H1 (cell line): ENCODE results near the gene DCN. TPM values are rescaled to one million over a fixed set of nuclear protein-coding genes. Genes with fewer than 3 reads are reported as not detected.

Source experiments
- CTCF ChIA-PET: fragments of 300-600 bp; sonication (Branson Sonifier 250); formaldehyde crosslinking; loops from one replicate; lab custom pipeline; 2021; ENCODE audit not compliant: partially characterized antibody; lab: Charles Lee
- POLR2A ChIA-PET: fragments of 300-600 bp; sonication (Branson Sonifier 250); formaldehyde crosslinking; loops from one replicate; lab custom pipeline; 2021; ENCODE audit warnings: inconsistent platforms; ENCODE audit not compliant: partially characterized antibody; lab: Charles Lee
- DNase-seq, 2 experiments: peaks; one replicate each; pipeline versions ENCODE4 v3.0.0 to v3.0.0-alpha.2; 2010 to 2022; ENCODE audit warnings: low spot score in 2 of 2, low read depth in 1 of 2, mixed read lengths in 1 of 2
- FAIRE-seq: peaks from 2 replicates; lab custom pipeline; 2011; peaks lifted over from hg19 to GRCh38; lab: Jason Lieb, UNC
- H2AFZ ChIP-seq: 2 replicates; pipeline ENCODE4 v1.8.1; 2012; ENCODE audit warnings: low read length, inconsistent platforms
- H2AK5ac ChIP-seq: 2 replicates; pipeline ENCODE4 v1.6.1; 2013; ENCODE audit warnings: low read depth, low read length
- H2BK120ac ChIP-seq: replicated peaks from 2 replicates; pipeline ENCODE3; 2013; ENCODE audit warnings: low read depth, low read length, inconsistent platforms
- H2BK12ac ChIP-seq: 2 replicates; pipeline ENCODE4 v1.6.1; 2013; ENCODE audit warnings: low read depth, low read length
- H2BK15ac ChIP-seq: 2 replicates; pipeline ENCODE4 v1.6.1; 2013; ENCODE audit warnings: low read length
- H2BK20ac ChIP-seq: 2 replicates; pipeline ENCODE4 v1.6.1; 2013; ENCODE audit warnings: low read length
- H2BK5ac ChIP-seq: 2 replicates; pipeline ENCODE4 v1.6.1; 2013; ENCODE audit warnings: low read depth, low read length
- H3K14ac ChIP-seq: 2 replicates; pipeline ENCODE4 v1.6.1; 2013; ENCODE audit warnings: inconsistent platforms; ENCODE audit not compliant: insufficient read length
- H3K18ac ChIP-seq: 2 replicates; pipeline ENCODE4 v1.6.1; 2013; ENCODE audit warnings: low read length; ENCODE audit errors: extremely low read depth
- H3K23ac ChIP-seq: 2 replicates; pipeline ENCODE4 v1.6.1; 2013; ENCODE audit warnings: inconsistent platforms; ENCODE audit not compliant: insufficient read length
- H3K23me2 ChIP-seq: 2 replicates; pipeline ENCODE4 v1.6.1; 2013; ENCODE audit warnings: low read depth, low read length
- H3K27ac ChIP-seq: 2 replicates; pipeline ENCODE4 v1.6.1; 2011; ENCODE audit warnings: low read depth, low read length, inconsistent platforms
- H3K27me3 ChIP-seq, 4 experiments: replicated peaks in 1 of 4; 1 replicate in 1 of 4; 2 replicates in 3 of 4; pipeline versions ENCODE4 v1.6.1 to v1.8.1; 2011 to 2013; ENCODE audit warnings: low read length in 3 of 4, mild to moderate bottlenecking in 3 of 4, inconsistent platforms in 2 of 4, mixed read lengths in 2 of 4, moderate library complexity in 1 of 4; ENCODE audit not compliant: control insufficient read depth in 3 of 4, insufficient read depth in 3 of 4; ENCODE audit errors: extremely low read depth in 1 of 4
- H3K36me3 ChIP-seq, 4 experiments: 2 replicates each; pipeline versions ENCODE4 v1.6.1 to v1.8.1; 2011 to 2013; ENCODE audit warnings: mild to moderate bottlenecking in 4 of 4, low read length in 3 of 4, moderate library complexity in 2 of 4, control low read depth in 1 of 4, inconsistent platforms in 1 of 4; ENCODE audit not compliant: insufficient read depth in 4 of 4, control insufficient read depth in 2 of 4
- H3K4ac ChIP-seq: replicated peaks from 2 replicates; pipeline ENCODE3; 2013; ENCODE audit warnings: low read length, low read depth, mixed read lengths, inconsistent platforms; ENCODE audit not compliant: insufficient read length
- H3K4me1 ChIP-seq, 4 experiments: replicated peaks in 1 of 4; 1 replicate in 1 of 4; 2 replicates in 3 of 4; pipeline versions ENCODE4 v1.6.1 to v1.8.1; 2011 to 2013; ENCODE audit warnings: low read length in 3 of 4, inconsistent platforms in 2 of 4, mixed read lengths in 1 of 4; ENCODE audit not compliant: insufficient read depth in 4 of 4, control insufficient read depth in 3 of 4
- H3K4me2 ChIP-seq, 2 experiments: 2 replicates each; pipeline versions ENCODE4 v1.6.1 to v1.8.1; 2011 to 2013; ENCODE audit warnings: low read depth in 2 of 2, low read length in 2 of 2, control low read depth in 1 of 2, inconsistent platforms in 1 of 2, mild to moderate bottlenecking in 1 of 2; ENCODE audit not compliant: insufficient read depth in 1 of 2
- H3K4me3 ChIP-seq, 4 experiments: fragments of 200-600, 300-600 bp in 1 of 4; sonication (generic), shearing (Covaris generic), sonication (Bioruptor Twin) in 1 of 4; 2 replicates each; pipeline versions ENCODE4 v1.5.1 to v1.8.1; 2011 to 2016; ENCODE audit warnings: low read length in 4 of 4, low read depth in 3 of 4, control low read depth in 2 of 4, inconsistent platforms in 2 of 4, mild to moderate bottlenecking in 2 of 4, mixed read lengths in 1 of 4, moderate library complexity in 1 of 4; ENCODE audit not compliant: insufficient read depth in 2 of 4; ENCODE audit errors: extremely low read depth in 1 of 4
- H3K56ac ChIP-seq: replicated peaks from 2 replicates; pipeline ENCODE3; 2013; ENCODE audit warnings: low read depth, mild to moderate bottlenecking, mixed read lengths, low read length, inconsistent platforms; ENCODE audit not compliant: insufficient read length
- H3K79me1 ChIP-seq: 2 replicates; pipeline ENCODE4 v1.6.1; 2013; ENCODE audit warnings: low read depth, low read length, control low read depth
- H3K79me2 ChIP-seq, 2 experiments: 2 replicates each; pipeline versions ENCODE4 v1.6.1 to v1.8.1; 2012 to 2013; ENCODE audit warnings: low read length in 2 of 2, mild to moderate bottlenecking in 2 of 2, inconsistent platforms in 1 of 2; ENCODE audit not compliant: insufficient read depth in 2 of 2, control insufficient read depth in 1 of 2
- H3K9ac ChIP-seq, 4 experiments: replicated peaks in 1 of 4; 1 replicate in 1 of 4; 2 replicates in 3 of 4; pipeline versions ENCODE4 v1.6.1 to v1.8.1; 2011 to 2013; ENCODE audit warnings: low read depth in 3 of 4, low read length in 3 of 4, control low read depth in 2 of 4, mild to moderate bottlenecking in 2 of 4, moderate library complexity in 2 of 4, inconsistent platforms in 1 of 4; ENCODE audit errors: extremely low read depth in 1 of 4
- H3K9me3 ChIP-seq, 2 experiments: 2 replicates each; pipeline versions ENCODE4 v1.6.1 to v1.8.1; 2012 to 2013; ENCODE audit warnings: mild to moderate bottlenecking in 2 of 2, moderate library complexity in 2 of 2, control low read depth in 1 of 2, inconsistent platforms in 1 of 2, low read depth in 1 of 2, low read length in 1 of 2, mixed read lengths in 1 of 2; ENCODE audit not compliant: insufficient read depth in 2 of 2
- H4K20me1 ChIP-seq, 2 experiments: replicated peaks in 1 of 2; 2 replicates each; pipeline versions ENCODE3 to v1.8.1; 2011 to 2013; ENCODE audit warnings: inconsistent platforms in 2 of 2, low read length in 2 of 2, mild to moderate bottlenecking in 1 of 2; ENCODE audit not compliant: insufficient read depth in 2 of 2, control insufficient read depth in 1 of 2
- H4K5ac ChIP-seq: 2 replicates; pipeline ENCODE4 v1.6.1; 2013; ENCODE audit warnings: low read length, low read depth, mixed read lengths, inconsistent platforms; ENCODE audit not compliant: insufficient read length
- H4K8ac ChIP-seq: 2 replicates; pipeline ENCODE4 v1.8.0; 2013; ENCODE audit warnings: mild to moderate bottlenecking, moderate library complexity, low read length, inconsistent platforms; ENCODE audit not compliant: insufficient read depth; ENCODE audit errors: extremely low read depth
- H4K91ac ChIP-seq: replicated peaks from 2 replicates; pipeline ENCODE3; 2013; ENCODE audit warnings: low read length, mixed read lengths, inconsistent platforms; ENCODE audit not compliant: insufficient read length
- ASH2L ChIP-seq: fragments of 200-600, 300-600 bp; sonication (generic); IDR thresholded peaks from one replicate; pipeline ENCODE4 v1.7.1; 2017; ENCODE audit warnings: low read length
- CHD2 ChIP-seq: IDR thresholded peaks from 2 replicates; pipeline ENCODE4 v1.6.1; 2012; ENCODE audit warnings: low read length, improper control_type of control experiment
- EGR1 ChIP-seq: IDR thresholded peaks from 2 replicates; pipeline ENCODE4 v1.6.1; 2011; ENCODE audit warnings: low read depth, low read length, borderline replicate concordance
- KDM4A ChIP-seq: IDR thresholded peaks from one replicate; pipeline ENCODE4 v1.7.1; 2012; ENCODE audit warnings: low read depth, mild to moderate bottlenecking, moderate library complexity, low read length, inconsistent platforms; ENCODE audit not compliant: severe bottlenecking
- NRF1 ChIP-seq: IDR thresholded peaks from 2 replicates; pipeline ENCODE4 v1.6.1; 2011; ENCODE audit warnings: mild to moderate bottlenecking, low read depth, low read length, improper control_type of control experiment
- SRF ChIP-seq: IDR thresholded peaks from 2 replicates; pipeline ENCODE4 v1.6.1; 2011; ENCODE audit warnings: mild to moderate bottlenecking, low read depth, low read length, moderate library complexity
- TAF7 ChIP-seq: optimal IDR thresholded peaks from 2 replicates; pipeline ENCODE3; 2011; ENCODE audit warnings: low read depth, mild to moderate bottlenecking, inconsistent platforms, low read length, moderate library complexity, borderline replicate concordance
- TBP ChIP-seq: IDR thresholded peaks from 2 replicates; pipeline ENCODE4 v1.6.1; 2011; ENCODE audit warnings: low read depth, low read length, improper control_type of control experiment
- polyA plus RNA-seq, 7 experiments: library from polyadenylated mRNA; depleted of rRNA in 3 of 7; stranded (reverse) in 5 of 7; unstranded in 2 of 7; fragments of >200 nt in 5 of 7; fragments of 200-250 nt in 2 of 7; gene quantifications; 1 replicate in 5 of 7; 2 replicates in 1 of 7; 4 replicates in 1 of 7; pipeline versions ENCODE4 v1.2.1 to v1.2.3, GENCODE V29; 2011 to 2013; ENCODE audit warnings: missing spikeins in 2 of 7, mixed read lengths in 2 of 7
- total RNA-seq: library from RNA; stranded (reverse); fragmentation: NEBNext Ultra II Directional; extraction: Animal tissue kit (Norgen Biotek cat#: 25700); gene quantifications from 2 replicates; pipeline ENCODE4 v1.2.1, GENCODE V29; 2021
- TF ChIP-seq, protein P1 (sequence below): IDR thresholded peaks from 2 replicates; pipeline ENCODE4 v1.6.1; 2011; ENCODE audit warnings: low read length, improper control_type of control experiment
- TF ChIP-seq, protein P2 (sequence below): IDR thresholded peaks from 2 replicates; pipeline ENCODE4 v1.6.1; 2012; ENCODE audit warnings: inconsistent platforms
- TF ChIP-seq, protein P3 (sequence below), 3 experiments: IDR thresholded peaks; 1 replicate in 2 of 3; 2 replicates in 1 of 3; pipeline versions ENCODE4 v1.5.1 to v1.6.1; 2011; ENCODE audit warnings: low read length in 3 of 3, mild to moderate bottlenecking in 3 of 3, inconsistent platforms in 2 of 3, low read depth in 1 of 3, moderate library complexity in 1 of 3; ENCODE audit not compliant: insufficient read depth in 1 of 3; ENCODE audit errors: control extremely low read depth in 1 of 3

DCN gene
- total and polyA plus RNA-seq, 2 of the 8 experiments (the other 6 are each of a cell fraction or from before 2014, with no cell fraction given): not detected

DNA sequence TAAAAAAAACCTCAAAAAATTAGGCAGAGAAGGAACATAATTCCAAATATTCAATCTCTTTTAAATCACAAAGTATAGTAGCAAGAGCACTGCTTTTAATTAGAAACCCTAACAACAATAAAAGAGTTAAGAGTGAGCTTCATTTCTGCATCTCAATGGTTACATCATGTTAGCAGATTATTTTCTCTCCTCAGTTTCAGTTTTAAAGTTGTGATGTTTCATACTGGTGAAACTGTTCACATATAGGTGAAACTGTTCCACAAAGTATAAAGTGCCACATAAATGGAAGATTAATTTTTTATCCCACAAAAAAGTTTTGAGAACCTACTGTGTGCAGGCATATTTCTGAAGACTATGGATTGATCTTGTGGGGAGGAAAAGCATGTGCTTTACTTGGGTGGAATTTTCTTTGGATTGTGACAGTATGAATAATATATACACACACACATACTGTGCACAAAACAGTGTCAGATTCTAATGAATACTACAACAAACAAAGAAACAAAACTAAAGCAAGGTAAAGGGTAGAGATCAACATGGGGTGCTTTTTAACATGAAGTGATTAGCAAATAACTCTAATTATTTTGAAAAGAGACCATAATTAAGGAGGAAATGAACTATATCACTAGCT, 88.5 kb downstream of the DCN start:
- CTCF ChIA-PET: interaction anchor here (3.4 kb wide), 1 partner anchor 14 kb away, joined by 15 read pairs; no protein-coding TSS in a partner anchor
- FAIRE-seq: no peak
- TF ChIP-seq, protein P1, sequence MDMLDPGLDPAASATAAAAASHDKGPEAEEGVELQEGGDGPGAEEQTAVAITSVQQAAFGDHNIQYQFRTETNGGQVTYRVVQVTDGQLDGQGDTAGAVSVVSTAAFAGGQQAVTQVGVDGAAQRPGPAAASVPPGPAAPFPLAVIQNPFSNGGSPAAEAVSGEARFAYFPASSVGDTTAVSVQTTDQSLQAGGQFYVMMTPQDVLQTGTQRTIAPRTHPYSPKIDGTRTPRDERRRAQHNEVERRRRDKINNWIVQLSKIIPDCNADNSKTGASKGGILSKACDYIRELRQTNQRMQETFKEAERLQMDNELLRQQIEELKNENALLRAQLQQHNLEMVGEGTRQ: no peak
- TF ChIP-seq NRF1 (no peak), TAF7 (no peak), CHD2 (no peak), TBP (no peak), ASH2L (no peak), EGR1 (no peak), KDM4A (no peak), SRF (no peak)
- TF ChIP-seq, protein P2, sequence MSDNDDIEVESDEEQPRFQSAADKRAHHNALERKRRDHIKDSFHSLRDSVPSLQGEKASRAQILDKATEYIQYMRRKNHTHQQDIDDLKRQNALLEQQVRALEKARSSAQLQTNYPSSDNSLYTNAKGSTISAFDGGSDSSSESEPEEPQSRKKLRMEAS: no peak
- TF ChIP-seq, protein P3, sequence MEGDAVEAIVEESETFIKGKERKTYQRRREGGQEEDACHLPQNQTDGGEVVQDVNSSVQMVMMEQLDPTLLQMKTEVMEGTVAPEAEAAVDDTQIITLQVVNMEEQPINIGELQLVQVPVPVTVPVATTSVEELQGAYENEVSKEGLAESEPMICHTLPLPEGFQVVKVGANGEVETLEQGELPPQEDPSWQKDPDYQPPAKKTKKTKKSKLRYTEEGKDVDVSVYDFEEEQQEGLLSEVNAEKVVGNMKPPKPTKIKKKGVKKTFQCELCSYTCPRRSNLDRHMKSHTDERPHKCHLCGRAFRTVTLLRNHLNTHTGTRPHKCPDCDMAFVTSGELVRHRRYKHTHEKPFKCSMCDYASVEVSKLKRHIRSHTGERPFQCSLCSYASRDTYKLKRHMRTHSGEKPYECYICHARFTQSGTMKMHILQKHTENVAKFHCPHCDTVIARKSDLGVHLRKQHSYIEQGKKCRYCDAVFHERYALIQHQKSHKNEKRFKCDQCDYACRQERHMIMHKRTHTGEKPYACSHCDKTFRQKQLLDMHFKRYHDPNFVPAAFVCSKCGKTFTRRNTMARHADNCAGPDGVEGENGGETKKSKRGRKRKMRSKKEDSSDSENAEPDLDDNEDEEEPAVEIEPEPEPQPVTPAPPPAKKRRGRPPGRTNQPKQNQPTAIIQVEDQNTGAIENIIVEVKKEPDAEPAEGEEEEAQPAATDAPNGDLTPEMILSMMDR (IDR thresholded peaks at IDR 0.05; ENCODE audit: control extremely low read depth in 1 of 3, insufficient read depth in 1 of 3, low read depth in 1 of 3, low read length in 3 of 3): no peak

More for the DNA sequence above, 88.5 kb downstream of the DCN start:
- Histone ChIP-seq H2BK5ac (no peak overlapping the region), H3K9me3 (peaks cover 0 to 4% of the 10 kb centered on the region in 2 experiments; a peak in 1 of 4 replicates), H3K18ac (no peak overlapping the region), H2BK12ac (no peak overlapping the region), H4K20me1 (no peaks in the 10 kb centered on the region), H4K8ac (no peak overlapping the region), H3K4me2 (no peak overlapping the region), H3K9ac (no peak overlapping the region), H4K5ac (no peak overlapping the region), H2BK20ac (no peak overlapping the region), H2BK120ac (no peak overlapping the region), H4K91ac (no peak overlapping the region), H3K56ac (no peak overlapping the region), H3K27ac (no peak overlapping the region), H3K4ac (no peak overlapping the region), H3K23ac (no peak overlapping the region), H3K79me1 (no peaks in the 10 kb centered on the region), H2AK5ac (no peak overlapping the region), H3K4me3 (no peak overlapping the region), H3K36me3 (no peaks in the 10 kb centered on the region), H3K23me2 (no peaks in the 10 kb centered on the region), H3K14ac (no peak overlapping the region), H2BK15ac (no peak overlapping the region), H2AFZ (no peak overlapping the region), H3K79me2 (no peaks in the 10 kb centered on the region), H3K27me3 (no peaks in the 10 kb centered on the region), H3K4me1 (no peaks in the 10 kb centered on the region)
- DNase-seq: no peak
- POLR2A ChIA-PET: no interaction called here
